ENCODE data around the gene CTDSPL. TPM values are rescaled to one million over a fixed set of nuclear protein-coding genes. Genes with fewer than 3 reads are reported as not detected.

CTDSPL gene
- total and polyA plus RNA-seq, 2 of the 8 experiments (the other 6 are each of a cell fraction or from before 2014, with no cell fraction given) = 20.3 to 42.2 TPM

GRCh38 chr3:37912052-37912733 is 50.5 kb downstream of the CTDSPL start:
- H4K5ac ChIP-seq (ENCODE audit: insufficient read length, low read depth, low read length) = no peak overlapping the region
- DNase-seq (ENCODE audit: low read depth in 1 of 2, low spot score in 2 of 2) (no peak), FAIRE-seq (no peak)
- ChIA-PET POLR2A (ENCODE audit: partially characterized antibody) (no interaction called here), CTCF (ENCODE audit: partially characterized antibody) (interaction anchor here (0.7 to 7.3 kb wide), 11 partner anchors 10 to 57 kb away, joined by 3 to 50 read pairs (median 9); no protein-coding TSS in a partner anchor)
- no peak overlapping the region for H3K18ac ChIP-seq (ENCODE audit: extremely low read depth, low read length)
- H3K4me1 ChIP-seq (replicated peaks in 1 of 4; ENCODE audit: control insufficient read depth in 3 of 4, insufficient read depth in 4 of 4, low read length in 3 of 4) = no peaks in the 10 kb centered on the region
- no peak overlapping the region for H2BK20ac ChIP-seq (ENCODE audit: low read length)
- no peak overlapping the region for H3K4me2 ChIP-seq (ENCODE audit: insufficient read depth in 1 of 2, low read depth in 2 of 2, low read length in 2 of 2)
- peak; percentile 49 to 57 for TF ChIP-seq RAD21 (IDR thresholded peaks at IDR 0.05 in 1 of 2, conservative IDR thresholded peaks at IDR 0.05 in 1 of 2; ENCODE audit: low read depth in 2 of 2, low read length in 2 of 2)
- TF ChIP-seq CREB1 (IDR thresholded peaks at IDR 0.05) = no peak
- no peak for TF ChIP-seq CBX8 (IDR thresholded peaks at IDR 0.05; ENCODE audit: borderline replicate concordance, low read depth, low read length)
- TF ChIP-seq ZNF274 (IDR thresholded peaks at IDR 0.05; ENCODE audit: borderline replicate concordance, extremely low read depth, low read length) = no peak
- TF ChIP-seq SUZ12 (IDR thresholded peaks at IDR 0.05; ENCODE audit: low read length) = peak; percentile 19; the same call in 1 of the 2 replicates
- no peak for TF ChIP-seq TBP (IDR thresholded peaks at IDR 0.05; ENCODE audit: low read depth, low read length)
- no peak for TF ChIP-seq JUN (IDR thresholded peaks at IDR 0.05; ENCODE audit: low read depth, low read length)
- peak; percentile 43 to 65 (median 45) for TF ChIP-seq CTCF (IDR thresholded peaks at IDR 0.05; ENCODE audit: control extremely low read depth in 1 of 3, insufficient read depth in 1 of 3, low read depth in 1 of 3, low read length in 3 of 3)
- no peak for TF ChIP-seq JUND (IDR thresholded peaks at IDR 0.05; ENCODE audit: low read length)
- no peak for TF ChIP-seq SIX5 (IDR thresholded peaks at IDR 0.05; ENCODE audit: low read depth, low read length)
- H3K9ac ChIP-seq (replicated peaks in 1 of 4; ENCODE audit: extremely low read depth in 1 of 4, low read depth in 3 of 4, low read length in 3 of 4) = no peak overlapping the region
- H3K27ac ChIP-seq (ENCODE audit: low read depth, low read length) = no peak overlapping the region
- no peaks in the 10 kb centered on the region for H3K9me3 ChIP-seq (ENCODE audit: insufficient read depth in 2 of 2, low read depth in 1 of 2, low read length in 1 of 2)
- no peak overlapping the region for H2BK120ac ChIP-seq (replicated peaks; ENCODE audit: low read depth, low read length)
- no peak overlapping the region for H4K8ac ChIP-seq (ENCODE audit: extremely low read depth, insufficient read depth, low read length)
- H3K14ac ChIP-seq (ENCODE audit: insufficient read length) = no peak overlapping the region
- no peaks in the 10 kb centered on the region for H3K23me2 ChIP-seq (ENCODE audit: low read depth, low read length)
- no peak overlapping the region for H3K4me3 ChIP-seq (ENCODE audit: extremely low read depth in 1 of 4, insufficient read depth in 2 of 4, low read depth in 3 of 4, low read length in 4 of 4)
- H4K20me1 ChIP-seq (replicated peaks in 1 of 2; ENCODE audit: control insufficient read depth in 1 of 2, insufficient read depth in 2 of 2, low read length in 2 of 2) = peaks cover 0 to 2% of the 10 kb centered on the region in 2 experiments
- 0 out of 4 replicates have a peak, but pooled peaks cover 0 to 4% of the 10 kb centered on the region in 2 experiments for H3K79me2 ChIP-seq (ENCODE audit: control insufficient read depth in 1 of 2, insufficient read depth in 2 of 2, low read length in 2 of 2)
- H3K27me3 ChIP-seq (replicated peaks in 1 of 4; ENCODE audit: control insufficient read depth in 3 of 4, extremely low read depth in 1 of 4, insufficient read depth in 3 of 4, low read length in 3 of 4) = no peaks in the 10 kb centered on the region
- 81% methylated on average over 9 of the region's 9 CpGs; no CpG with 5 or more reads in 1 of the 2 experiments for WGBS, 2 experiments (ENCODE audit: extremely low coverage in 1 of 2, insufficient coverage in 1 of 2, insufficient read length in 1 of 2, insufficient replicate concordance in 2 of 2, low coverage in 1 of 2, low lambda C conversion rate in 2 of 2, missing lambda C conversion rate in 1 of 2)
- no peak overlapping the region for H2AFZ ChIP-seq (ENCODE audit: low read length)
- no peak overlapping the region for H2BK15ac ChIP-seq (ENCODE audit: low read length)
- H4K91ac ChIP-seq (replicated peaks; ENCODE audit: insufficient read length, low read length) = no peak overlapping the region
- no peak overlapping the region for H3K4ac ChIP-seq (replicated peaks; ENCODE audit: insufficient read length, low read depth, low read length)
- no peak overlapping the region for H3K56ac ChIP-seq (replicated peaks; ENCODE audit: insufficient read length, low read depth, low read length)
- no peak overlapping the region for H2AK5ac ChIP-seq (ENCODE audit: low read depth, low read length)
- no peaks in the 10 kb centered on the region for H3K36me3 ChIP-seq (ENCODE audit: control insufficient read depth in 2 of 4, insufficient read depth in 4 of 4, low read length in 3 of 4)
- H3K23ac ChIP-seq (ENCODE audit: insufficient read length) = no peak overlapping the region
- no peak overlapping the region for H2BK5ac ChIP-seq (ENCODE audit: low read depth, low read length)
- no peaks in the 10 kb centered on the region for H3K79me1 ChIP-seq (ENCODE audit: low read depth, low read length)
- no peak overlapping the region for H2BK12ac ChIP-seq (ENCODE audit: low read depth, low read length)
